Right atrium auricular region (tissue), 2 donors: ENCODE data around the gene CBLC. TPM values are rescaled to one million over a fixed set of nuclear protein-coding genes. Genes with fewer than 3 reads are reported as not detected.
A peak's percentile ranks its signal among the peaks of the same experiment; 100 is the strongest.

ENCODE experiments used
- DNase-seq: peaks from one replicate; pipeline ENCODE4 v3.0.0-alpha.2; 2019; ENCODE audit warnings: low spot score
- H3K27ac ChIP-seq, 2 donors: fragments of 200-600 bp; sonication (generic); 1 replicate in 1 of 2; 2 replicates in 1 of 2; pipeline ENCODE4 v1.5.1; 2016 to 2019
- H3K27me3 ChIP-seq, 2 donors: fragments of 200-600 bp; sonication (generic); one replicate each; pipeline versions ENCODE4 v1.5.1 to v1.6.0; 2017 to 2019
- H3K36me3 ChIP-seq: fragments of 200-600 bp; sonication (generic); one replicate; pipeline ENCODE4 v1.5.1; 2016
- H3K4me1 ChIP-seq, 2 donors: fragments of 200-600 bp; sonication (generic); one replicate each; pipeline versions ENCODE4 v1.5.1 to v1.6.0; 2017 to 2019
- H3K4me3 ChIP-seq, 2 donors: fragments of 200-600 bp; sonication (generic); 1 replicate in 1 of 2; 2 replicates in 1 of 2; pipeline ENCODE4 v1.5.1; 2017 to 2019; ENCODE audit warnings: mild to moderate bottlenecking in 1 of 2, moderate library complexity in 1 of 2
- H3K9me3 ChIP-seq, 2 donors: fragments of 200-600 bp; sonication (generic); one replicate each; pipeline ENCODE4 v1.5.1; 2019
- total RNA-seq, 2 donors: library from RNA; depleted of rRNA; stranded (reverse); fragments of >200 nt; gene quantifications; one replicate each; pipeline ENCODE4 v1.1.0, GENCODE V29; 2016
- TF ChIP-seq, protein P1 (sequence below), 2 donors: fragments of 200-600 bp; sonication (generic); IDR thresholded peaks; one replicate each; pipeline ENCODE4 v1.5.1; 2019; ENCODE audit warnings: antibody characterized with exemption in 2 of 2

Gene CBLC
- total RNA-seq, 2 donors from 2014 or later: not detected

DNA sequence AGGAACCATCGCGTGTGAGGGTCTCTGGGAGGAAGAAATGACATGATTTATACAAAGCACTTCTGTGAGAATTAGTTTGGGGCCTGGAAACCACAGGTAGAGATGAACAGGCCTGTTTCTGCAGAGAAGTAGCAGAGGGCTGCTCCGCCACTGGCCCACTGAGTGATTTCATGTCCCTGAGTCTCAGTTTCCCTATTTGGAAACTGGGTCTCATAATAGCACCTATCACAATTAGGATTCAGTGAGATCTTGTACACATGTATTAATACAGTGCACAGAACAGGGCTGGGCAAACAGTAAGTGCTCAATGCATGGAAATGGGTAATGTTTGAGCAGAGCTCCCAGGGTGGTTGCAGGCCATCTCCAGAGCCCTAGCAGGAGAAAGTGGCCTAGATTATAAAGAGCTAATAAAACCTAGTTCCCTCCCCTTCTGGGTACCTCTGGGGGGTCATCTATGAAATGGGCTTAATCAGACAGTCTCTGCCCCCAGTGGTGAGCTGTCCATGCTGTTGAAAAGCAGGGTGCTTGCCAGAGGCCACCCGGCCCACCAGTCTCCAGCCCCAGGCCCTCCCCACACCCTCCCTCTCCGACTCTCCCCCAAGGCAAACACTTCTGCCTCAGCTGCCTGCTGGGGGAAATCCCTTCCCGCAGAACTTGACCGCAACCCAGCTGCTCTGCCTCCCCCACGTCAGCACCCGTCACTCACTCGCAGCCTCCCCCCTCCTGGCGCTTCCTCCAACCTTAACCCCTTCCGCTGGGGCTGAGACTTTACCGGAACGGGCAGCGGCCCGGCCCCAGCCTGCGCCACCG is 24.7 kb upstream of the CBLC start:
- Histone ChIP-seq H3K36me3 (peaks cover 25% of the 10 kb centered on the region), H3K4me1 (peaks cover 0 to 89% of the 10 kb centered on the region in 2 donors), H3K27ac (peak overlapping the region; percentile 92 to 93), H3K9me3 (no peaks in the 10 kb centered on the region), H3K27me3 (no peaks in the 10 kb centered on the region), H3K4me3 (peak overlapping the region; percentile 45 to 51)
- TF ChIP-seq, protein P1, sequence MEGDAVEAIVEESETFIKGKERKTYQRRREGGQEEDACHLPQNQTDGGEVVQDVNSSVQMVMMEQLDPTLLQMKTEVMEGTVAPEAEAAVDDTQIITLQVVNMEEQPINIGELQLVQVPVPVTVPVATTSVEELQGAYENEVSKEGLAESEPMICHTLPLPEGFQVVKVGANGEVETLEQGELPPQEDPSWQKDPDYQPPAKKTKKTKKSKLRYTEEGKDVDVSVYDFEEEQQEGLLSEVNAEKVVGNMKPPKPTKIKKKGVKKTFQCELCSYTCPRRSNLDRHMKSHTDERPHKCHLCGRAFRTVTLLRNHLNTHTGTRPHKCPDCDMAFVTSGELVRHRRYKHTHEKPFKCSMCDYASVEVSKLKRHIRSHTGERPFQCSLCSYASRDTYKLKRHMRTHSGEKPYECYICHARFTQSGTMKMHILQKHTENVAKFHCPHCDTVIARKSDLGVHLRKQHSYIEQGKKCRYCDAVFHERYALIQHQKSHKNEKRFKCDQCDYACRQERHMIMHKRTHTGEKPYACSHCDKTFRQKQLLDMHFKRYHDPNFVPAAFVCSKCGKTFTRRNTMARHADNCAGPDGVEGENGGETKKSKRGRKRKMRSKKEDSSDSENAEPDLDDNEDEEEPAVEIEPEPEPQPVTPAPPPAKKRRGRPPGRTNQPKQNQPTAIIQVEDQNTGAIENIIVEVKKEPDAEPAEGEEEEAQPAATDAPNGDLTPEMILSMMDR (IDR thresholded peaks at IDR 0.05): no peak
- DNase-seq: peak; percentile 91

DNA sequence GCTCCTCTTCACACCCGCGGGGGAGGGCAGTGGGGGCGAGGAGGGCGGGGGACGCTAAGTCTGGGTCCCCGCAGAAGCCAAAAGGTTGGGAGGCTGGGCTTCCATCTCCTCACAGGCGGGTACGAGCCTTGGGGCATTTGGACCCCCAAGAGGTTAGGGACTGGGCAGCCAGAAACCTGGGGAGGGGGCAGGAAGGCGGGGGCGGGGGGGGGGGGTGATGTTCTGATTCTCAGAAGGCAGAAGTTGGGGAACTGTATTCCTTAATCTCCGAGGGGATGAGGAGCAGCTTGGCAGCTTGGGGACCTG is 24.1 kb upstream of the CBLC start:
- no peak for DNase-seq
- H3K9me3 ChIP-seq: no peaks in the 10 kb centered on the region
- TF ChIP-seq, protein P1 (IDR thresholded peaks at IDR 0.05): no peak
- peaks cover 0 to 92% of the 10 kb centered on the region in 2 donors for H3K4me1 ChIP-seq
- no peaks in the 10 kb centered on the region for H3K27me3 ChIP-seq
- H3K36me3 ChIP-seq: peaks cover 25% of the 10 kb centered on the region
- peak overlapping the region; percentile 92 to 93 for H3K27ac ChIP-seq
- H3K4me3 ChIP-seq: peak overlapping the region; percentile 45 to 51

DNA sequence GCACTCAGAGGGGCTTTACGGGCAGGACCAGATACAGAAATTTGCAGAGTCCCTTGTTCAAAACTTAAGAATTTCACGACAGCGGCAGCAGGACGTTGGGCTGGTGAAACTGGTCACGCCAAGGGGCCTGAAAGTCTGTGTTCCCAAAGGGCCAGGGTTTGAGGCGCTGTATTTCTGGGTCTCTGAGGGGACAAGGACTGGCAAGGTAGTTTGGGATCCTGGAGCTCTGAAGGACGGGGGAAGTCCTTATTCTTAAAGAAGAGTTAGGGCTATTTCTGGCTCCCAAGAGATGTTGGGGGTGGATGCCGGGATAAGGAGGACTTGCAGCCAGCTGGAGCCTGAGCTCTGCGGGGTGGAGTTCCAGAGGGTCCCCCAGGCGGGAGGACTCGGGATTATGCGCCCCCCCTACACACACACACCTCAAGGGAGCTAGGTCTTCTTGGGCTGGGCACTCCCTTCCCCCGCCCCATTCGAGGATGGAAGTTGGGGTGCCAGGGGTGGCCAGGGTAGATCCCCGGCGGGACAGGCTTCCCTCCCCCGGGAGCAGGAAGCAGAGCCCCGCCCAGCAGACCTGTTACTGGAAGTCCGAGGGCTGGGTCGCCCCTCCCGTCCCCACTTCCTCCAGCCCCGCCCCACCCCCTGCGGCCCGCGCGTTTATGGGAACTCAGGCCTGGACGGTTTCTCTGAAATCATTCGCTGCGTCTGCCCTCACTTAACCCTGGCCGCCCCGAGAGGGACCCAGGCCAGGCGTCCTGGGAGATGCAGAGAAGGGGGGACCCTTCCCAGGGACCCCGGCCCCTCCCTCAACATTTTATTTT is 23.5 kb upstream of the CBLC start:
- H3K4me3 ChIP-seq: peak overlapping the region; percentile 45 to 51
- peaks cover 27% of the 10 kb centered on the region for H3K36me3 ChIP-seq
- H3K9me3 ChIP-seq: no peaks in the 10 kb centered on the region
- DNase-seq: peak; percentile 95
- H3K27me3 ChIP-seq: no peaks in the 10 kb centered on the region
- H3K4me1 ChIP-seq: peaks cover 0 to 98% of the 10 kb centered on the region in 2 donors
- peak overlapping the region; percentile 92 to 93 for H3K27ac ChIP-seq
- TF ChIP-seq, protein P1 (IDR thresholded peaks at IDR 0.05): no peak

DNA sequence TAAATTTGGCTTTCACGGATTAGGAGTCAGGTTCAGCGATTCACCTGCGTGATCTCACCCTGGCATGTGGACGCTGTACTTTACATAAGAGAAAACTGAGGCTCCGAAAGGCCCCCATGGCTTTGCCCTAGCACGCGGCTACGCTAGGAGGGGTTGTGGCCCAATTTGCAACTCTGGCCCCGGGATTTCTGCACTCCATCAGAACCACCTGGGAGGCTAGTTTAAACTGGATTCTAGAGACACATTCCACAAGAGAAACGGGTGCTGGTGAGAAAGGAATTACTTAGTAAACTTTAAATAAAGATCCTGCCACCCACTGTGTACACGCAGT is 23.0 kb upstream of the CBLC start:
- H3K4me1 ChIP-seq: peaks cover 0 to 94% of the 10 kb centered on the region in 2 donors
- TF ChIP-seq, protein P1 (IDR thresholded peaks at IDR 0.05): no peak
- peak overlapping the region; percentile 45 to 51 for H3K4me3 ChIP-seq
- DNase-seq: no peak
- H3K36me3 ChIP-seq: peaks cover 32% of the 10 kb centered on the region
- H3K27ac ChIP-seq: peak overlapping the region; percentile 92 to 93
- H3K27me3 ChIP-seq: no peaks in the 10 kb centered on the region
- H3K9me3 ChIP-seq: no peaks in the 10 kb centered on the region

DNA sequence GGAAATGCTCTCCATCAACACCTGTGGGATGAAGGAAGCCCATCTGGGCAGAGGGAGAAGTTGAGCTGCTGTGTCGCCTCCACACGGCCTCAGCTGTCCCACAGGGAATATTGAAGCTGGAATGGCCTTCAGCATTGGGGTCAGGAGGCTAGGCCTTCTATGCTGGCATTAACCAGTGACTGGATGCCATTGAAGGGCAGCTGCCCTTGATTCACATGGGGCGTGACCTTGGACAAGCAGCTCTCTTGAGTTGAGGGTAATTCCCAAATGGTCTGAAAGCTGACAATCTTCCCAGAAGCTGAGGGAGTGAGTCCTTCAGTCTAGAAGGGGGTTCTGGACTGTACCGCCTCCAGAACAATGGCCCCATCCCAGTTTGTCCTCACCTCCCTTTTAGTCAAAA is 22.5 kb upstream of the CBLC start:
- Histone ChIP-seq H3K36me3 (peaks cover 37% of the 10 kb centered on the region), H3K27ac (peak overlapping the region; percentile 92 to 93), H3K27me3 (no peaks in the 10 kb centered on the region), H3K9me3 (no peaks in the 10 kb centered on the region), H3K4me3 (no peak overlapping the region), H3K4me1 (peaks cover 0 to 89% of the 10 kb centered on the region in 2 donors)
- TF ChIP-seq, protein P1 (IDR thresholded peaks at IDR 0.05): no peak
- DNase-seq: no peak
